Stimulated activated naive CD8-positive, alpha-beta T cell treated with anti-CD3 and anti-CD28 coated beads, Interleukin-15, Interleukin-2, amounts not matched to agents 100 ng/mL and 50 ng/mL, for 24 hours (primary cell): ENCODE measurements around the gene USF2.

ENCODE experiments used
- H3K27ac Mint-ChIP-seq: one replicate; pipeline ENCODE4 v1.8.0; 2021; ENCODE audit warnings: mild to moderate bottlenecking, mixed read lengths
- H3K27me3 Mint-ChIP-seq: one replicate; pipeline ENCODE4 v1.8.0; 2021; ENCODE audit warnings: mixed read lengths
- H3K36me3 Mint-ChIP-seq: one replicate; pipeline ENCODE4 v1.8.0; 2021; ENCODE audit warnings: low read depth, mixed read lengths
- H3K4me1 Mint-ChIP-seq: one replicate; pipeline ENCODE4 v1.8.0; 2021; ENCODE audit warnings: low read depth, mixed read lengths
- H3K4me3 Mint-ChIP-seq: one replicate; pipeline ENCODE4 v1.8.0; 2021; ENCODE audit warnings: mild to moderate bottlenecking, mixed read lengths
- H3K9me3 Mint-ChIP-seq: one replicate; pipeline ENCODE4 v1.8.0; 2021; ENCODE audit warnings: mixed read lengths

Gene USF2

DNA sequence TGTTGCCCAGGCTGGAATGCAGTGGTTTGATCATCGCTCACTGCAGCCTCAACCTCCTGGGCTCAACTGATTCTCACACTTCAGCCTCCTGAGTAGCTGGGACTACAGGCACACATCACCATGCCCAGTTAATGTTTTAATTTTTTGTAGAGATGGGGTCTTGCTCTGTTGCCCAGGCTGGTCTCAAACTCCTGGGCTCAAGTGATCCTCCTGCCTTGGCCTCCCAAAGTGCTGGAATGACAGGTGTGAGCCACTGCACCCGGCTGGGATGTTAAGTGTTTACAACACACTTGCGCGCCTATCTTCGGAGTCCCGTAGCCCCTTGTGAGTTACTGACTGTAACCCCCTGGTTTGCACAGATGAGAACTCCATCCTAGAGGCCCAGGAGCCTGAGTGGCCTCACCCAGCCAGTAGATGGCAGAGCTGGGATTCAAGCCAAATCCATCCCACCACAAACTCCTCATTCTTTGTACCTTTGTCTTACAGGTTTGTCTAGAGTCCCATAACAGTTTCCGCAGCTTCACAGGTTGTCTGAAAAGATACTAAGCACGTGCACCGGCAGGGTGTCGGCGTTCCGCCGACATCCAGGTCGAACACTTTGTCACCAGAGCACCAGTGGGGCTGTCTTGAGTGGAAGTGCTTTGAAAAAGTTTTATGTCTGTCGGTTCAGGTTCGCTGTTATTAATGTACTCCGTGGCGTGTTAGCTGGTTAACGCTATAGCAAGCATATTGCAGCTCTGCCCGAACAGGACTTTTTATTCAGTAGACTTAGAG, 37.9 kb downstream of the USF2 start:
- H3K36me3 Mint-ChIP-seq, result no peaks in the 10 kb centered on the region
- no peaks in the 10 kb centered on the region for H3K27me3 Mint-ChIP-seq
- peaks cover 3% of the 10 kb centered on the region for H3K4me1 Mint-ChIP-seq
- H3K4me3 Mint-ChIP-seq, result no peak overlapping the region
- no peak overlapping the region for H3K27ac Mint-ChIP-seq
- no peaks in the 10 kb centered on the region for H3K9me3 Mint-ChIP-seq

DNA sequence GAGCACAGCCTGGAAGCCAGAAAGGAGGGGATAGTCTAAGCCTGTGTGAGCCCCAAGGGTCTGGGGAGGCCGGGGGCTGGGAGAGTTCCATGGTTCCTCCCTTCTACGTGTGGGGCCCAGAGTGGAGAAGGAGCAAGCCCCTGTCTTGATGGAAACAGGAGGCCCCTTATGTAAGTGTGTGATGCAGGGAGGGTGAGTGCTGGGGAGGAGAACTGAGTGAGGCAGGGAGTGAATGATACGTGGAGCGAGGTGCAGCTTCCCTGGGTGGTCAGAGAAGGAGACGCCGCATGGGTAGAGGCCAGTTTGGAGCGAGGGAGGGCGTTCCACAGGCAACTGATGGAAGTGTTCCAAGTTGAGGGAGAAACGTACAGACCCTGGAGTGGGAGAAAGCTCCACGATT, 39.2 kb downstream of the USF2 start:
- no peaks in the 10 kb centered on the region for H3K27me3 Mint-ChIP-seq
- no peaks in the 10 kb centered on the region for H3K36me3 Mint-ChIP-seq
- H3K4me1 Mint-ChIP-seq, result peaks cover 3% of the 10 kb centered on the region
- H3K9me3 Mint-ChIP-seq, result no peaks in the 10 kb centered on the region
- H3K4me3 Mint-ChIP-seq, result no peak overlapping the region
- H3K27ac Mint-ChIP-seq, result no peak overlapping the region

DNA sequence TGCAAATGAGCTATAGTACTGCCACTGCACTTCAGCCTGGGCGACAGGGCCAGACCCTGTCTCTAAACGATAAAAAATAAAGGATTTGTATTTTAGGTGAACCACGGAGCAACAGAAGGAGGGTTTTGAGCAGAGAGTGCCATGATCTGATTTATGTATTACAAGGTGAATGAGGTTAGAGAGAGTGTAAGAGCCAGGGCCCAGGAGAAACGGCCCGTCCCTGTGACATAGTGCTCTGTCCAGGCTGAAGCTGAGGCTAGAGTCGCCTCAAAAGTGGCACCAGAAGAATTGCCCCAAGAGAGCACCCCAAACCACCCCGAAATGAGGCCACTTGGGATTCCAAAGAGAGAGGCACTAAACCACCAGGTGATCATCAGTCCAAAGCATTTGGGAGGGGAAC, 40.1 kb downstream of the USF2 start:
- peaks cover 3% of the 10 kb centered on the region for H3K4me1 Mint-ChIP-seq
- H3K9me3 Mint-ChIP-seq, result no peaks in the 10 kb centered on the region

DNA sequence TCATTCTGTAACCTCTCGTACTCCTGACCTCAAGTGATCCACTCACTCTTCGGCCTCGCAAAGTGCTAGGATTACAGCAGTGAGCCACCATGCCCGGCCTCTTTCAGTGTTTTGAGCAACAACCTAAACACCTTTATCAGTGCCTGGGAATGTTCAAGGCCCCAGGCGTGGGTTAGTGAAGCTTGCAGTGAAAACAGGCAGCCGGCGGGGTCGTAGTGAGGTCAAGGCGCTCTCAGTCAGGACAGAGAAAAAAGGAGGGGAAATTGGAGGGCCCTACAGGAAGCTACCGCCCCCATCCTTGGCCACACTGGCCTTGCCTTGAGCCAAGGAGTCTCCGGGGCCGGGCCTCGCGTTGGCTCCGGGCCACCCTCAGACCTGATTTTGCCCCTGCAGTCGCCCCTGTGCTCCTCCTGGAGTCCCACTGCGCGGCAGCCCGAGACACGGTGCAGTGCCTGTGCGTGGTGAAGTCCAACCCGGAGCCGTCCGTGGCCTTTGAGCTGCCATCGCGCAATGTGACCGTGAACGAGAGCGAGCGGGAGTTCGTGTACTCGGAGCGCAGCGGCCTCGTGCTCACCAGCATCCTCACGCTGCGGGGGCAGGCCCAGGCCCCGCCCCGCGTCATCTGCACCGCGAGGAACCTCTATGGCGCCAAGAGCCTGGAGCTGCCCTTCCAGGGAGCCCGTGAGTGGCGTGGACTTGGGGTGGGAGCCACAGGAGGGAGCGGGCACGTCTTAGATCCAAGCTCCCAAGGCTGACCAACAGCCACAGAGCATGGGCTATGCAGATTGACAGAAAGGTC, 40.9 kb downstream of the USF2 start:
- Mint-ChIP-seq H3K9me3 (no peaks in the 10 kb centered on the region), H3K36me3 (no peaks in the 10 kb centered on the region), H3K27me3 (no peaks in the 10 kb centered on the region), H3K4me3 (no peak overlapping the region), H3K4me1 (peaks cover 3% of the 10 kb centered on the region), H3K27ac (no peak overlapping the region)

More for the DNA sequence above, 40.1 kb downstream of the USF2 start:
- H3K27me3 Mint-ChIP-seq, result no peaks in the 10 kb centered on the region
- no peak overlapping the region for H3K27ac Mint-ChIP-seq
- H3K36me3 Mint-ChIP-seq, result no peaks in the 10 kb centered on the region
- H3K4me3 Mint-ChIP-seq, result no peak overlapping the region

DNA sequence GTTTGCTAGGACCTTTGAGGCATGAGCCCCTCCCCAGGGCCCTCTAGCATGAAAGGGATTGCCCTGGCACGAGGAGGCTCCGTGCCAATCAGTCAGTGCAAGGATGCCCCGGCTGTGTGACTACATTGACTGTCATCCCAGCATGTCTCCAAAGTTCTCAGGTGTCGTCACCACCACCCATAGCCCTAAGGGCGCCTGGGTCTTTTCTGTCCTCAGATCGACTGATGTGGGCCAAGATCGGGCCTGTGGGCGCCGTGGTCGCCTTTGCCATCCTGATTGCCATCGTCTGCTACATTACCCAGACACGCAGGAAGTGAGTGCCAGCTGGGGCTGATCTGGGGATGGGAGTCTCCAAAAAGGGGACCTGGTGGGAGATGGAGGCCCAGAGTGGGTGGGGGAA, 41.6 kb downstream of the USF2 start:
- Mint-ChIP-seq H3K4me1 (peaks cover 3% of the 10 kb centered on the region), H3K36me3 (no peaks in the 10 kb centered on the region), H3K4me3 (no peak overlapping the region), H3K27me3 (no peaks in the 10 kb centered on the region), H3K27ac (no peak overlapping the region), H3K9me3 (no peaks in the 10 kb centered on the region)

DNA sequence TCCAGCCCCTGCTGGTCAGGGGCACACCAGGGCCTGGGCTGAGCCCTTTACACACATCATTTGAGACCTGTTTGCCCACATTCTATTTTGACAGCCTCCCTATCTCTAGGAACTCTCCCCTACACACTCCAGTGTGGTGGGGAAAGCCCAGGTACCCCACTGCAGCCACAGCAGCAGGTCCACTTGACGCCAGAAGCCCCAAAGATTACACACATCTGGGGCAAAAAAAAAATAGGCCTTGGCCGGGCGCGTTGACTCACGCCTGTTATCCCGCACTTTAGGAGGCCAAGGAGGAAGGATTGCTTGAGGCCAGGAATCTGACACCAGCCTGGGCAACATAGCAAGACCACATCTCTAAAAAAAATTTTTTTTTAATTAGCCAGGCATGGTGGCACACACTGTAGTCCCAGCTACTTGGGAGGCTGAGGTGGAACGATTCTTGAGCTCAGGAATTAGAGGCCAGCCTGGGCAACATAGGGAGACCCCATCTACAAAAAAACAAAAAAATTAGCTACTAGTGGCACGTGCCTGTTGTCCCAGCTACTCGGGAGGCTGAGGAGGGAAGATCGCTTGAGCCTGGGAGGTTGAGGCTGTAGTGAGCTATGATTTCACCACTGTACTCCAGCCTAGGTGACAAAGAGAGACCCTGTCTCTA, 42.2 kb downstream of the USF2 start:
- no peaks in the 10 kb centered on the region for H3K36me3 Mint-ChIP-seq
- no peaks in the 10 kb centered on the region for H3K27me3 Mint-ChIP-seq
- H3K4me3 Mint-ChIP-seq, result no peak overlapping the region
- H3K4me1 Mint-ChIP-seq, result peaks cover 3% of the 10 kb centered on the region
- no peak overlapping the region for H3K27ac Mint-ChIP-seq
- no peaks in the 10 kb centered on the region for H3K9me3 Mint-ChIP-seq

DNA sequence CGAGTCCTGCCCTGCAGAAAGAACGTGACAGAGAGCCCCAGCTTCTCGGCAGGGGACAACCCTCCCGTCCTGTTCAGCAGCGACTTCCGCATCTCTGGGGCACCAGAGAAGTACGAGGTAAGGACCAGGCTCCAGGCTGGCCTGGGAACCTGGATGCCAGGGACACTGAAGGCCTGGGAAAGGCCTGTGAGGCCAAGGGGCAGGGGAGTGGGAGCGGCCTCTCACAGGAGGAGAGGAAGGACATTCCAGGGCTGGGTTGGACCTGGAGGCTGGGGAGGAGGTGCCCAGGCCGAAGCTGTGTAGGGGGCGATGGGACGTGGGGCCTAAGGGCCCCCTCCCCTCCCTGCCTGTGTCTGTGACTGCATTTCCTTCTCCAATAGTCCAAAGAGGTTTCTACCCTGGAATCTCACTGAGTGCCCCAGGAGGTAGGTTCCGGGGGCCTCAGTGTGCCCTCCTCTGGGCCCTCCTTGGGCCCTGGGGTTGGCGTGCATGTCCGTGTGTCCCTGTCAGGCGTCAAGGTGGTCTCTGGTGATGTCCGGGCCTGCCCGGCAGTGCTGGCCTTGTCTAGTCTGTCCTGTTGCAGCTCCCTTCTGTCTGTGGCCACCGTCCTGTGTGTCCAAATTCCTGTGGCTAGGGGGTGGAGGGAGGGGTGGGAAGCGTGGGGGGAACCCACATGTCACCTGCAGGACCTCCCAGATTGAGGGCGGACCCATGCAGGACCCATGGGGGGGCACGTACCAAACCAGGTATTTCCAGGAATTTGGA, 43.3 kb downstream of the USF2 start:
- Mint-ChIP-seq H3K36me3 (no peaks in the 10 kb centered on the region), H3K27ac (no peak overlapping the region), H3K27me3 (no peaks in the 10 kb centered on the region), H3K9me3 (no peaks in the 10 kb centered on the region), H3K4me3 (no peak overlapping the region), H3K4me1 (peaks cover 3% of the 10 kb centered on the region)

DNA sequence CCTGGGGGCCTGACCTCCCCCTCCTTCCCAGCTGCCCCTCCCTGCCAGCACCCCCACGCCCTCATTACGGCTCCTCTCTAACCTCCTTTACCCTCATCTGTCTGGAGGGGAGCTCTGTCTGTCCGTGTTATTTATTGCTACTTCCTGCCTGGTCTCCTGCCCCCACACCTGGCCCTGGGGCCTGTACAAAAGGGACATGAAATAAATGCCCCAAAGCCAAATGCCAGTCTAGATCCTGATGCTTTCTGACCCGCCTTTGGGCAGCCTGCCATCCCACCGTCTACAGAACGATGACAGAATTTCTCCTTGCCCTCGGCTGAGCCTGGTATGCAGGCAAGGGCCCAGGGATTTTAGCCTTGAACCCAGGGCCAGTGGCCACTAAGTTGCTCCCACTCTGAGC, 44.8 kb downstream of the USF2 start:
- Mint-ChIP-seq H3K27me3 (no peaks in the 10 kb centered on the region), H3K9me3 (no peaks in the 10 kb centered on the region), H3K27ac (no peak overlapping the region), H3K36me3 (no peaks in the 10 kb centered on the region), H3K4me3 (no peak overlapping the region), H3K4me1 (peaks cover 11% of the 10 kb centered on the region)

DNA sequence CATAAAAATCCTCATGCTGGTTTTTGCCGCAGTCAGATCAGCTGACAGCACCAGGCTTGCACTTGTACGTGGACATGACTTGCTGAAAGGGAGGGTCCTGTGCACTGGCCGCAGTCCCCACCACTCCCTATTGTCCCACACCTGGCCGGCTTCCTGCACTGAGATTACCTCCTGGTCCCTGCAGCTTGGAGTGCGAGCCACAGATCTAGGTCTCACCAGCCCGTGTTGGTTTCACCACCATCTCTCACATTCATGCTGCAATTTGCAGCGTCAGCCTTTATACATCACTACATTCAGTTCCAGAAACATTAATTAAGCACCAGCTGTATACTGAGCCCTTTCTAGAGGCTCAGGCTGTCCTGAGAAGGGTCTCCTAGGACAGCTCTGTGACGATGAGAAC, 45.3 kb downstream of the USF2 start:
- Mint-ChIP-seq H3K9me3 (no peaks in the 10 kb centered on the region), H3K27ac (no peak overlapping the region), H3K4me3 (no peak overlapping the region), H3K27me3 (no peaks in the 10 kb centered on the region), H3K4me1 (peaks cover 16% of the 10 kb centered on the region), H3K36me3 (no peaks in the 10 kb centered on the region)

DNA sequence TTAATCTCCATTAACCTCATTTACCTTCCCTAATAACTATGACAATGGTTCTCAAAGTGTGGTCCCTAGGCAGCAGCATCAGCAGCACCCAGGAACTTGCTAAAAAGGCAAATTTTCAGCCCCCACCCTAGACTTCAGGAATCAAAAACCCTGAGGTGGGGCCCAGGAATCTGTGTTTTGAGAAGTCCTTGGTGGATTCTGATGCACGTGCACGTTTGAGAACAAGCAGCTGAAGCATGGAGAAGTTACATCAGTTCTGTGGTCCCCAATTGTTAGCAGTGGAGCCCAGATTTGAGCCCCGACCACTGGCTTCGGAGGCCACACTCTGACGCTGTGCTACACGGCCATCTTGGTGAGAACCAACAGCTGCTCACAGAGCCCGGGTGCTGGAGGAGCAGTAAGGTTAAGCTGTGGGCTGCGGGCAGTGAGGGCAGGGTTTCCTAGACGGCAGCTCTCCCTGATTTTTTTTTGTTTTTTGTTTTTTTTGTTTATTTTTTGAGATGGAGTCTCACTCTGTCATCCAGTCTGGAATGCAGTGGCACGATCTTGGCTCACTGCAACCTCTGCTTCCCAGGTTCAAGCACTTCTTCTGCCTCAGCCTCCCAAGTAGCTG, 46.2 kb downstream of the USF2 start:
- Mint-ChIP-seq H3K27ac (no peak overlapping the region), H3K9me3 (no peaks in the 10 kb centered on the region), H3K4me3 (no peak overlapping the region), H3K27me3 (no peaks in the 10 kb centered on the region), H3K4me1 (peaks cover 18% of the 10 kb centered on the region), H3K36me3 (no peaks in the 10 kb centered on the region)

DNA sequence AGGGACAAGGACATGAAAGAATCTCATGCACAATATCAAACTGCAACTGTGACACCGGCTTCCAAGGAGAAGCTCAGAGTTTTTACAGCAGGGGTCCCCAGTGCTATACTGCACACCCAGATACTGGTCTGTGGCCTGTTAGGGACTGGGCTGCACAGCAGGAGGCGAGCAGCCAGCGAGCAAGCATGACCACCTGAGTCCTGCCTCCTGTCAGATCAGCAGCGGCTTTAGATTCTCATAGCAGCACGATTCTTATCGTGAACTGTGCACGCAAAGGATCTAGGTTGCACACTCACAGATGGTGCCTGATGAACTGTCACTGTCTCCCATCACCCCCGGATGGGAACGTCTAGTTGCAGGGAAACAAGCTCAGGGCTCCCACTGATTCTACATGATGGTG, 47.1 kb downstream of the USF2 start:
- H3K4me3 Mint-ChIP-seq, result no peak overlapping the region
- no peaks in the 10 kb centered on the region for H3K9me3 Mint-ChIP-seq
- peaks cover 17% of the 10 kb centered on the region for H3K4me1 Mint-ChIP-seq
- no peaks in the 10 kb centered on the region for H3K36me3 Mint-ChIP-seq
- no peaks in the 10 kb centered on the region for H3K27me3 Mint-ChIP-seq
- no peak overlapping the region for H3K27ac Mint-ChIP-seq

DNA sequence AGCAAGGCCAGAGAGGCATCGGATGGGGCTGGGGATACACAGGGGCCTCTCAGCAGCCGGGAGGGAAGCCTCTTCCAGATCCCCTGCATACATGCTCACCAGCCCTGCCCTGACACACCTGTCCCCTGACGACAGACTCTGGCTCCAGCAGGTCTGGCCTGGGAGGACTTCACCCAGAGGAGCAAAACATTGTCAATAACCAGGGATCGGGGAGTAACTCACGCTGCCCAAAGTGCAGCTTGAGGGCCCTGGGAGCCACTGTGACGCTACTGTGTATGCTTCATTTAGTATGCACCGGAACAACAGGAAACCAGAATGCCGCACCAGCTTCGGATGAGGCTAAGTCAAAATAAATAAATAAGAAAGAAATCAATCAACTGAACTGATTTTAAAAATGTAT, 47.8 kb downstream of the USF2 start:
- Mint-ChIP-seq H3K4me1 (peaks cover 19% of the 10 kb centered on the region), H3K27me3 (no peaks in the 10 kb centered on the region), H3K4me3 (no peak overlapping the region), H3K36me3 (no peaks in the 10 kb centered on the region), H3K9me3 (no peaks in the 10 kb centered on the region), H3K27ac (no peak overlapping the region)

DNA sequence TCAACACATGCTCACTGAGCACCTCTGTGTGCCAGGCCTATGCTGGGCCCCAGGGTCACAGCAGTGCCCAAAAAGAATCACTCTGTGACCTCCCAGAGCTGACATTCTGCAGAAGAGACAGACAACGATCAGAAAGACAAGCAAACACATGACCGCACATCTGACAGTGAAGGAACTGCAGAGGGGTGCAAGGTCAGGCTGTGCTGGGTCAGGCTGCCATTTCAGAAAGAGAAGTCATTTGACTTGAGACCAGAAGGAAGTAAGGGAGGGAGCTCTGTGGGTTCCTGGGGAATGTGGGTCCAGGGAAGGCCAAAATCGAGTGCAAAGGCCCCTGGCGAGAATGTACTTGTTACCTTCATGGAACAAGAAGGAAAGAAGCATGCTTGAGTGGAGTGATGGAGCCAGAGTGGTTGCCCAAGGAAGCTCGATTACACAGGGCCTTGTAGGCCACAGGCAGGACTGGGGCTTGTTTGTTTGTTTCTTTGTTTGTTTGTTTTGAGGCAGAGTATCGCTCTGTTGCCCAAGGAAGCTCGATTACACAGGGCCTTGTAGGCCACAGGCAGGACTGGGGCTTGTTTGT, 48.8 kb downstream of the USF2 start:
- H3K27ac Mint-ChIP-seq, result no peak overlapping the region
- no peaks in the 10 kb centered on the region for H3K36me3 Mint-ChIP-seq
- H3K9me3 Mint-ChIP-seq, result no peaks in the 10 kb centered on the region
- no peak overlapping the region for H3K4me3 Mint-ChIP-seq
- peaks cover 19% of the 10 kb centered on the region for H3K4me1 Mint-ChIP-seq
- peaks cover 3% of the 10 kb centered on the region for H3K27me3 Mint-ChIP-seq
